Endothelial cell of umbilical vein (primary cell): ENCODE results near the gene KIAA1217. TPM values are rescaled to one million over a fixed set of nuclear protein-coding genes. Genes with fewer than 3 reads are reported as not detected.

ENCODE experiments used
- BruUV-seq: library from RNA; stranded (reverse); fragments of 400-500 nt; replicated peaks from 2 replicates; lab custom pipeline; 2021; lab: Mats Ljungman, UMichigan
- CTCF ChIA-PET: fragments of 300-600, 350-600 bp; sonication (Branson Sonifier 250); formaldehyde crosslinking; loops from one replicate; lab custom pipeline; 2021; ENCODE audit warnings: antibody characterized with exemption, inconsistent platforms; lab: Charles Lee
- POLR2A ChIA-PET: fragments of 300-600, 350-600 bp; sonication (Branson Sonifier 250); formaldehyde crosslinking; loops from one replicate; lab custom pipeline; 2021; ENCODE audit warnings: antibody characterized with exemption, inconsistent platforms; lab: Charles Lee
- DNase-seq: peaks from one replicate; pipeline ENCODE4 v3.0.0-alpha.2; 2011; ENCODE audit warnings: low read depth, low spot score
- FAIRE-seq: peaks from 2 replicates; lab custom pipeline; 2011; peaks lifted over from hg19 to GRCh38; lab: Jason Lieb, UNC
- H2AFZ ChIP-seq: 2 replicates; pipeline ENCODE4 v1.6.0; 2012; ENCODE audit warnings: low read depth, low read length, control low read depth, inconsistent platforms
- H3K27ac ChIP-seq: 2 replicates; pipeline ENCODE4 v1.5.1; 2011; ENCODE audit warnings: low read depth, mild to moderate bottlenecking, control low read depth, low read length, moderate library complexity; ENCODE audit not compliant: insufficient read depth
- H3K27me3 ChIP-seq, 2 experiments: 2 replicates each; pipeline versions ENCODE4 v1.6.0 to v1.6.1; 2011; ENCODE audit warnings: low read length in 2 of 2, mixed read lengths in 1 of 2; ENCODE audit not compliant: control insufficient read depth in 2 of 2, insufficient read depth in 2 of 2
- H3K36me3 ChIP-seq, 2 experiments: 2 replicates in 1 of 2; 3 replicates in 1 of 2; pipeline ENCODE4 v1.5.1; 2011; ENCODE audit warnings: low read length in 2 of 2, mild to moderate bottlenecking in 1 of 2, moderate library complexity in 1 of 2; ENCODE audit not compliant: control insufficient read depth in 2 of 2, insufficient read depth in 2 of 2; ENCODE audit errors: extremely low read depth in 1 of 2
- H3K4me1 ChIP-seq: 3 replicates; pipeline ENCODE4 v1.5.1; 2011; ENCODE audit warnings: mild to moderate bottlenecking, low read length; ENCODE audit not compliant: control insufficient read depth, insufficient read depth; ENCODE audit errors: extremely low read depth
- H3K4me2 ChIP-seq: 2 replicates; pipeline ENCODE4 v1.6.1; 2011; ENCODE audit warnings: low read length, control low read depth, mixed read lengths; ENCODE audit not compliant: insufficient read depth
- H3K4me3 ChIP-seq, 3 experiments: fragments of 200-600 bp in 1 of 3; sonication (generic), shearing (Covaris generic) in 1 of 3; replicated peaks in 1 of 3; 2 replicates each; pipeline ENCODE4 v1.5.1; 2011 to 2016; ENCODE audit warnings: control low read depth in 3 of 3, low read length in 3 of 3, mild to moderate bottlenecking in 2 of 3, inconsistent platforms in 1 of 3, low read depth in 1 of 3, moderate library complexity in 1 of 3; ENCODE audit not compliant: insufficient read depth in 1 of 3
- H3K79me2 ChIP-seq: 2 replicates; pipeline ENCODE4 v1.6.0; 2012; ENCODE audit warnings: low read length, inconsistent platforms; ENCODE audit not compliant: control insufficient read depth, insufficient read depth
- H3K9ac ChIP-seq: replicated peaks from 2 replicates; pipeline ENCODE3; 2011; ENCODE audit warnings: low read length, control low read depth; ENCODE audit not compliant: insufficient read depth; ENCODE audit errors: extremely low read depth
- H3K9me1 ChIP-seq: replicated peaks from 3 replicates; pipeline ENCODE4 v1.6.0; 2011; ENCODE audit warnings: mild to moderate bottlenecking, low read length; ENCODE audit not compliant: control insufficient read depth, insufficient read depth; ENCODE audit errors: extremely low read depth
- H3K9me3 ChIP-seq: replicated peaks from 2 replicates; pipeline ENCODE4 v1.5.1; 2012; ENCODE audit warnings: low read length, inconsistent platforms; ENCODE audit not compliant: control insufficient read depth, insufficient read depth
- H4K20me1 ChIP-seq: replicated peaks from 2 replicates; pipeline ENCODE3; 2011; ENCODE audit warnings: mild to moderate bottlenecking, low read length; ENCODE audit not compliant: control insufficient read depth, insufficient read depth; ENCODE audit errors: extremely low read depth
- CTCF ChIP-seq, 2 donors: IDR thresholded peaks; 1 replicate in 1 of 2; 2 replicates in 1 of 2; pipeline ENCODE4 v1.5.1; 2011; ENCODE audit warnings: low read length in 2 of 2, mild to moderate bottlenecking in 2 of 2, moderate library complexity in 2 of 2, control low read depth in 1 of 2, inconsistent platforms in 1 of 2, low read depth in 1 of 2; ENCODE audit not compliant: insufficient read depth in 1 of 2; ENCODE audit errors: extremely low read depth in 1 of 2
- EZH2 ChIP-seq: IDR thresholded peaks from 2 replicates; pipeline ENCODE4 v1.6.1; 2012; ENCODE audit warnings: borderline replicate concordance, low read depth, mild to moderate bottlenecking, moderate library complexity, low read length, inconsistent platforms; ENCODE audit not compliant: severe bottlenecking
- FOS ChIP-seq: IDR thresholded peaks from 2 replicates; pipeline ENCODE4 v1.6.1; 2011; ENCODE audit warnings: mild to moderate bottlenecking, low read length, moderate library complexity, borderline replicate concordance; ENCODE audit not compliant: insufficient read depth
- GATA2 ChIP-seq: IDR thresholded peaks from 2 replicates; pipeline ENCODE4 v1.7.0; 2011; ENCODE audit warnings: low read depth, mild to moderate bottlenecking, moderate library complexity, mixed read lengths, low read length; ENCODE audit not compliant: insufficient read length, insufficient read depth
- JUN ChIP-seq: IDR thresholded peaks from 2 replicates; pipeline ENCODE4 v1.6.1; 2011; ENCODE audit warnings: borderline replicate concordance, low read depth; ENCODE audit not compliant: insufficient read length, insufficient read depth
- MAX ChIP-seq: IDR thresholded peaks from 2 replicates; pipeline ENCODE4 v1.6.1; 2011; ENCODE audit not compliant: insufficient read depth, insufficient read length
- MYC ChIP-seq: IDR thresholded peaks from one replicate; pipeline ENCODE4 v1.6.1; 2011; ENCODE audit warnings: mild to moderate bottlenecking, low read depth, low read length
- POLR2A ChIP-seq: IDR thresholded peaks from 2 replicates; pipeline ENCODE4 v1.6.1; 2012; ENCODE audit warnings: low read depth, mild to moderate bottlenecking, control low read depth, low read length
- POLR2AphosphoS5 ChIP-seq: IDR thresholded peaks from 2 replicates; pipeline ENCODE4 v1.6.1; 2012; ENCODE audit warnings: low read depth, mild to moderate bottlenecking, control low read depth, low read length, moderate library complexity; ENCODE audit not compliant: insufficient read depth
- dilution Hi-C: fragments of 300-500 bp; cut with MboI; formaldehyde crosslinking; loops from one replicate; pipeline ENCODE4 v1.15.0; 2019; ENCODE audit warnings: low sequenced_read_pairs; ENCODE audit not compliant: extremely low pct_ligation_motif_present
- intact Hi-C: fragments of 100-400 bp; cut with micrococcal nuclease; formaldehyde crosslinking; loops from one replicate; pipeline ENCODE4 v1.10.0; 2022
- polyA plus RNA-seq, 4 experiments: library from polyadenylated mRNA; depleted of rRNA in 3 of 4; stranded (reverse) in 3 of 4; unstranded in 1 of 4; fragments of >200 nt; gene quantifications; 2 replicates each; pipeline versions ENCODE4 v1.2.1 to v1.2.3, GENCODE V29; 2011 to 2012; ENCODE audit warnings: missing spikeins in 1 of 4
- total RNA-seq: library from RNA; stranded (reverse); gene quantifications from 2 replicates; pipeline ENCODE4 v1.2.3, GENCODE V29; 2021

KIAA1217 gene
- total and polyA plus RNA-seq, 2 donors (not counting 3 experiments of a cell fraction or from before 2014, with no cell fraction given) = 0.83 to 10.3 TPM

GRCh38 chr10:24292304-24293293 is 83.7 kb downstream of the KIAA1217 start:
- dilution Hi-C loops = no loop called here
- intact Hi-C loops = no loop called here
- H2AFZ ChIP-seq = no peak overlapping the region
- H3K36me3 ChIP-seq = no peaks in the 10 kb centered on the region
- no peak overlapping the region for H3K27ac ChIP-seq
- H3K4me3 ChIP-seq = no peak overlapping the region
- DNase-seq (no peak), FAIRE-seq (no peak)
- no TSS peak for BruUV-seq
- ChIA-PET POLR2A (no interaction called here), CTCF (no interaction called here)
- no peaks in the 10 kb centered on the region for H3K4me1 ChIP-seq
- H4K20me1 ChIP-seq = no peaks in the 10 kb centered on the region
- no peak overlapping the region for H3K4me2 ChIP-seq
- no peaks in the 10 kb centered on the region for H3K27me3 ChIP-seq
- TF ChIP-seq MAX = no peak
- no peak for TF ChIP-seq GATA2
- no peak for TF ChIP-seq EZH2
- no peak for TF ChIP-seq POLR2A
- TF ChIP-seq FOS = no peak
- no peak for TF ChIP-seq POLR2AphosphoS5
- no peak for TF ChIP-seq CTCF (IDR thresholded peaks at IDR 0.05; ENCODE audit: extremely low read depth in 1 of 2, insufficient read depth in 1 of 2, low read depth in 1 of 2, low read length in 2 of 2)
- no peak for TF ChIP-seq JUN
- no peak for TF ChIP-seq MYC
- H3K9me3 ChIP-seq = no peaks in the 10 kb centered on the region
- no peak overlapping the region for H3K9ac ChIP-seq
- H3K9me1 ChIP-seq = no peaks in the 10 kb centered on the region
- no peaks in the 10 kb centered on the region for H3K79me2 ChIP-seq
